Panc1 (cell line): ENCODE results near the gene NTM. TPM values are rescaled to one million over a fixed set of nuclear protein-coding genes. Genes with fewer than 3 reads are reported as not detected.

ENCODE experiments used
- ATAC-seq: fragments of 200-7000 bp; cut with Tn5 transposase; 2 replicates; pipeline ENCODE4 v1.9.1; 2020; ENCODE audit warnings: mild to moderate bottlenecking, moderate library complexity
- BruUV-seq: library from RNA; stranded (reverse); fragments of 400-500 nt; replicated peaks from 2 replicates; lab custom pipeline; 2021; lab: Mats Ljungman, UMichigan
- CTCF ChIA-PET: fragments of 300-600 bp; sonication (Branson Sonifier 250); formaldehyde crosslinking; loops from one replicate; lab custom pipeline; 2022; ENCODE audit warnings: antibody characterized with exemption; lab: Charles Lee
- POLR2A ChIA-PET: fragments of 300-600 bp; sonication (Branson Sonifier 250); formaldehyde crosslinking; loops from one replicate; lab custom pipeline; 2022; ENCODE audit warnings: antibody characterized with exemption; lab: Charles Lee
- DNase-seq: peaks from one replicate; pipeline ENCODE4 v3.0.0-alpha.2; 2010; ENCODE audit warnings: low read depth, low spot score
- H3K27ac ChIP-seq: 2 replicates; pipeline ENCODE4 v1.5.1; 2011; ENCODE audit warnings: mild to moderate bottlenecking, low read length, inconsistent platforms
- H3K27me3 ChIP-seq: fragments of 200-500 bp; sonication (Bioruptor generic); 2 replicates; pipeline ENCODE4 v1.6.0; 2014; ENCODE audit warnings: low read length, inconsistent platforms; ENCODE audit not compliant: control insufficient read depth, insufficient read depth
- H3K36me3 ChIP-seq: fragments of 200-500 bp; sonication (Bioruptor generic); 2 replicates; pipeline ENCODE4 v1.5.1; 2014; ENCODE audit warnings: inconsistent platforms, mild to moderate bottlenecking, low read length, moderate library complexity; ENCODE audit not compliant: control insufficient read depth, insufficient read depth
- H3K4me1 ChIP-seq: 2 replicates; pipeline ENCODE4 v1.5.1; 2011; ENCODE audit warnings: inconsistent platforms, mild to moderate bottlenecking, low read length, moderate library complexity; ENCODE audit not compliant: control insufficient read depth, insufficient read depth
- H3K4me3 ChIP-seq, 2 experiments: 2 replicates each; pipeline ENCODE4 v1.5.1; 2011 to 2012; ENCODE audit warnings: low read depth in 2 of 2, low read length in 2 of 2, mild to moderate bottlenecking in 2 of 2, inconsistent platforms in 1 of 2, moderate library complexity in 1 of 2
- H3K9me3 ChIP-seq: fragments of 200-500 bp; sonication (Bioruptor generic); 2 replicates; pipeline ENCODE4 v1.5.1; 2014; ENCODE audit warnings: low read depth, mild to moderate bottlenecking, inconsistent platforms, low read length, moderate library complexity; ENCODE audit not compliant: control insufficient read depth, insufficient read depth
- POLR2AphosphoS5 ChIP-seq: IDR thresholded peaks from 2 replicates; pipeline ENCODE4 v1.6.1; 2012; ENCODE audit warnings: mild to moderate bottlenecking, low read depth, low read length, moderate library complexity
- SIN3A ChIP-seq: IDR thresholded peaks from 2 replicates; pipeline ENCODE4 v1.6.1; 2012; ENCODE audit warnings: low read depth, mild to moderate bottlenecking, low read length, moderate library complexity, borderline replicate concordance; ENCODE audit not compliant: insufficient read depth
- TCF7L2 ChIP-seq: IDR thresholded peaks from 2 replicates; pipeline ENCODE4 v1.6.1; 2011; ENCODE audit warnings: mild to moderate bottlenecking, low read depth, low read length, inconsistent platforms
- in situ Hi-C: cut with HindIII; loops from 2 replicates; pipeline ENCODE4 v1.10.0; 2016; ENCODE audit warnings: low sequenced_read_pairs, low pct_unique_long_range_greater_than_20kb
- intact Hi-C: fragments of 100-400 bp; cut with micrococcal nuclease; formaldehyde crosslinking; loops from one replicate; pipeline ENCODE4 v1.10.0; 2022; ENCODE audit not compliant: unreplicated experiment
- total RNA-seq: library from RNA; stranded (reverse); gene quantifications from one replicate; pipeline ENCODE4 v1.2.1, GENCODE V29; 2021; ENCODE audit not compliant: unreplicated experiment
- TF ChIP-seq, protein P1 (sequence below): fragments of 450-650 bp; IDR thresholded peaks from 2 replicates; pipeline ENCODE4 v1.5.1; 2017; ENCODE audit warnings: mild to moderate bottlenecking
- TF ChIP-seq, protein P2 (sequence below), 2 experiments: IDR thresholded peaks; 2 replicates each; pipeline ENCODE4 v1.6.1; 2011 to 2012; ENCODE audit warnings: low read depth in 2 of 2, control low read depth in 1 of 2, low read length in 1 of 2, mild to moderate bottlenecking in 1 of 2, moderate library complexity in 1 of 2; ENCODE audit not compliant: insufficient read depth in 1 of 2

NTM gene
- total RNA-seq, 1 experiment from 2014 or later, result 0.10 TPM

DNA sequence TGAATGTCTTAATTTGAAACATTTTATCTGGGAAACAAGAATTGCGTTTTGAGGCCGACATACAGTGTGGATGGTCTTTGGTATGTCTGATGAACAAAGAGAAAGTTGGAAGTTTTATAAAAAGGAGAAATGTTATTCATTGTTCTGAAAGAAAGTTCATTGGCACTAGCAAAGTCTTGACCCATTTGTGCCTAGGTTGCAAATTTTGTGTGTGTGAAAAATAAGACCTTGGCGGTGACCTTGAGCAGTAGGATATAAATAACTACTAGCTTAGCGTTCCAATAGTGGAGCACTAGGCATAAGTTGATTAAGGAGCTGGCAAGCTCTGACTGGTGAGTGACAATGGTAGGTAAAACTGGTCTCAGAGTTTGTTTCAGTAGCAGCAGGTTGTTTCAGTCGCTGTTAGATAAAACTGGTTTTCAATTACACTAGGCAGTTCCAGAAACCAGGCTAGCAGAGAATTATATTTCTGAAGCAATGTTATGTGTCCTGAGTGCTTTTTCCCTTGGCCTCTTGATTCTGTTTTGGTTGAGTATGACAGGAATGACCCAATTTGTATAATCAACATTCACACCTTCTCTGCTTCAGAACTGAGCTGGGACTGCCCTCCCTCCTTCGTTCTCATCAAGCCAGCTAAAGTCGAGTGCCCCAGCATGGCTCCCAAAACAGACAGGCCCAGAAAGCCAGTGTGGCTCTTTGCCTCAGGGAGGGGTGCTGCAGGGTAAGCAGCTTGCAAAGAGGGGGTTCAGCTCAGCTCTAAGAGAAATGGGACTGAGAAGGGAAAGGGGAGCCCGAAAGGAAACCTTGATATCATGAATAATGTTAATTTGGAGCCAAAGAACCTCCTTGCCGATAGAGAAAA, 85.7 kb downstream of the NTM start:
- ATAC-seq (no peak), DNase-seq (no peak)
- ChIA-PET POLR2A (no interaction called here), CTCF (no interaction called here)
- H3K27ac ChIP-seq, result no peak overlapping the region
- BruUV-seq, result no TSS peak
- H3K36me3 ChIP-seq, result no peaks in the 10 kb centered on the region
- TF ChIP-seq, protein P1, sequence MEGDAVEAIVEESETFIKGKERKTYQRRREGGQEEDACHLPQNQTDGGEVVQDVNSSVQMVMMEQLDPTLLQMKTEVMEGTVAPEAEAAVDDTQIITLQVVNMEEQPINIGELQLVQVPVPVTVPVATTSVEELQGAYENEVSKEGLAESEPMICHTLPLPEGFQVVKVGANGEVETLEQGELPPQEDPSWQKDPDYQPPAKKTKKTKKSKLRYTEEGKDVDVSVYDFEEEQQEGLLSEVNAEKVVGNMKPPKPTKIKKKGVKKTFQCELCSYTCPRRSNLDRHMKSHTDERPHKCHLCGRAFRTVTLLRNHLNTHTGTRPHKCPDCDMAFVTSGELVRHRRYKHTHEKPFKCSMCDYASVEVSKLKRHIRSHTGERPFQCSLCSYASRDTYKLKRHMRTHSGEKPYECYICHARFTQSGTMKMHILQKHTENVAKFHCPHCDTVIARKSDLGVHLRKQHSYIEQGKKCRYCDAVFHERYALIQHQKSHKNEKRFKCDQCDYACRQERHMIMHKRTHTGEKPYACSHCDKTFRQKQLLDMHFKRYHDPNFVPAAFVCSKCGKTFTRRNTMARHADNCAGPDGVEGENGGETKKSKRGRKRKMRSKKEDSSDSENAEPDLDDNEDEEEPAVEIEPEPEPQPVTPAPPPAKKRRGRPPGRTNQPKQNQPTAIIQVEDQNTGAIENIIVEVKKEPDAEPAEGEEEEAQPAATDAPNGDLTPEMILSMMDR, result no peak
- TF ChIP-seq POLR2AphosphoS5 (no peak), SIN3A (no peak), TCF7L2 (no peak)
- TF ChIP-seq, protein P2, sequence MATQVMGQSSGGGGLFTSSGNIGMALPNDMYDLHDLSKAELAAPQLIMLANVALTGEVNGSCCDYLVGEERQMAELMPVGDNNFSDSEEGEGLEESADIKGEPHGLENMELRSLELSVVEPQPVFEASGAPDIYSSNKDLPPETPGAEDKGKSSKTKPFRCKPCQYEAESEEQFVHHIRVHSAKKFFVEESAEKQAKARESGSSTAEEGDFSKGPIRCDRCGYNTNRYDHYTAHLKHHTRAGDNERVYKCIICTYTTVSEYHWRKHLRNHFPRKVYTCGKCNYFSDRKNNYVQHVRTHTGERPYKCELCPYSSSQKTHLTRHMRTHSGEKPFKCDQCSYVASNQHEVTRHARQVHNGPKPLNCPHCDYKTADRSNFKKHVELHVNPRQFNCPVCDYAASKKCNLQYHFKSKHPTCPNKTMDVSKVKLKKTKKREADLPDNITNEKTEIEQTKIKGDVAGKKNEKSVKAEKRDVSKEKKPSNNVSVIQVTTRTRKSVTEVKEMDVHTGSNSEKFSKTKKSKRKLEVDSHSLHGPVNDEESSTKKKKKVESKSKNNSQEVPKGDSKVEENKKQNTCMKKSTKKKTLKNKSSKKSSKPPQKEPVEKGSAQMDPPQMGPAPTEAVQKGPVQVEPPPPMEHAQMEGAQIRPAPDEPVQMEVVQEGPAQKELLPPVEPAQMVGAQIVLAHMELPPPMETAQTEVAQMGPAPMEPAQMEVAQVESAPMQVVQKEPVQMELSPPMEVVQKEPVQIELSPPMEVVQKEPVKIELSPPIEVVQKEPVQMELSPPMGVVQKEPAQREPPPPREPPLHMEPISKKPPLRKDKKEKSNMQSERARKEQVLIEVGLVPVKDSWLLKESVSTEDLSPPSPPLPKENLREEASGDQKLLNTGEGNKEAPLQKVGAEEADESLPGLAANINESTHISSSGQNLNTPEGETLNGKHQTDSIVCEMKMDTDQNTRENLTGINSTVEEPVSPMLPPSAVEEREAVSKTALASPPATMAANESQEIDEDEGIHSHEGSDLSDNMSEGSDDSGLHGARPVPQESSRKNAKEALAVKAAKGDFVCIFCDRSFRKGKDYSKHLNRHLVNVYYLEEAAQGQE (IDR thresholded peaks at IDR 0.05; ENCODE audit: insufficient read depth in 1 of 2, low read depth in 2 of 2, low read length in 1 of 2), result no peak
- peaks cover 2% of the 10 kb centered on the region; the same call in 1 of the 2 replicates for H3K27me3 ChIP-seq
- H3K4me1 ChIP-seq, result no peaks in the 10 kb centered on the region
- in situ Hi-C loops (no loop called here), intact Hi-C loops (no loop called here)
- H3K4me3 ChIP-seq, result no peak overlapping the region
- no peaks in the 10 kb centered on the region for H3K9me3 ChIP-seq

DNA sequence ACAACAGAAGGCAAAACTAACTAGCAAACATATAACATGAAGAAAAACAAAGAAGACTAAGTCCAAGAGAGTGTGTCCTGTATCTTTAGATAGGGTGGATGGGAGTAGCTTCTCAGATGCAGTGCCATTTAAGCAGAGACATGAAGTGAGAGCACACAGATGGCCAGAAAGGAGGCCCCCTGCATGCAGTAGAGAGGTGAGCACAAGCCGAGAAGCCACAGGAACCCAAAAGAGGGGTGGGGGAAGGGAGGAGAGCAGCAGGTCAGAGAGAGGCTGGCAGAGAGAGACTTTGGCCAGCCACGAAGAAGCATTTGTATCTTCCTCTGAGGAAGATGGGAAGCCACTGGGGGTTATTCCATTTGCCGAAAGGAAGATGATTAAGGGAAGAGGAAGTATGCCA, 86.7 kb downstream of the NTM start:
- intact Hi-C loops, result no loop called here
- Histone ChIP-seq H3K27me3 (peaks cover 2% of the 10 kb centered on the region; the same call in 1 of the 2 replicates), H3K4me1 (no peaks in the 10 kb centered on the region), H3K4me3 (no peak overlapping the region), H3K36me3 (no peaks in the 10 kb centered on the region), H3K9me3 (no peaks in the 10 kb centered on the region), H3K27ac (no peak overlapping the region)
- in situ Hi-C loops, result no loop called here
- ChIA-PET CTCF (no interaction called here), POLR2A (no interaction called here)
- DNase-seq, result no peak
- ATAC-seq, result no peak
- BruUV-seq, result no TSS peak
- TF ChIP-seq, protein P2 (IDR thresholded peaks at IDR 0.05; ENCODE audit: insufficient read depth in 1 of 2, low read depth in 2 of 2, low read length in 1 of 2), result no peak
- TF ChIP-seq TCF7L2 (no peak), POLR2AphosphoS5 (no peak), SIN3A (no peak)
- TF ChIP-seq, protein P1, result no peak
